Measurements from ENCODE around the gene DAAM1.
A peak's percentile ranks its signal among the peaks of the same experiment; 100 is the strongest.

Gene DAAM1

GRCh38 chr14:59316151-59316830 lies 127.8 kb downstream of the DAAM1 start:
- Histone ChIP-seq H3K4me1 (ENCODE audit: control insufficient read depth in 2 of 2, insufficient read depth in 2 of 2, low read length in 2 of 2) (peaks cover 0 to 3% of the 10 kb centered on the region in 2 donors), H3K36me3 (ENCODE audit: control insufficient read depth in 2 of 2, insufficient read depth in 2 of 2, low read length in 2 of 2) (no peaks in the 10 kb centered on the region)

GRCh38 chr14:59317346-59317745 lies 128.9 kb downstream of the DAAM1 start:
- no peaks in the 10 kb centered on the region for H3K27me3 ChIP-seq (ENCODE audit: control insufficient read depth in 2 of 2, insufficient read depth in 2 of 2, low read length in 2 of 2)
- no peak overlapping the region for H3K9ac ChIP-seq (ENCODE audit: low read depth in 1 of 2, low read length in 2 of 2)
- H3K4me3 ChIP-seq (ENCODE audit: low read length in 2 of 2) = no peak overlapping the region
- no peaks in the 10 kb centered on the region for H3K36me3 ChIP-seq (ENCODE audit: control insufficient read depth in 2 of 2, insufficient read depth in 2 of 2, low read length in 2 of 2)
- no peaks in the 10 kb centered on the region for H3K9me3 ChIP-seq (ENCODE audit: control insufficient read depth in 2 of 2, low read length in 2 of 2)
- no peak overlapping the region for H3K27ac ChIP-seq (ENCODE audit: low read depth in 2 of 2, low read length in 2 of 2)
- H3K4me1 ChIP-seq (ENCODE audit: control insufficient read depth in 2 of 2, insufficient read depth in 2 of 2, low read length in 2 of 2) = peaks cover 0 to 3% of the 10 kb centered on the region in 2 donors

More at GRCh38 chr14:59316151-59316830, 127.8 kb downstream of the DAAM1 start:
- Histone ChIP-seq H3K4me3 (ENCODE audit: low read length in 2 of 2) (no peak overlapping the region), H3K9ac (ENCODE audit: low read depth in 1 of 2, low read length in 2 of 2) (no peak overlapping the region), H3K9me3 (ENCODE audit: control insufficient read depth in 2 of 2, low read length in 2 of 2) (no peaks in the 10 kb centered on the region), H3K27ac (ENCODE audit: low read depth in 2 of 2, low read length in 2 of 2) (no peak overlapping the region), H3K27me3 (ENCODE audit: control insufficient read depth in 2 of 2, insufficient read depth in 2 of 2, low read length in 2 of 2) (no peaks in the 10 kb centered on the region)

- Histone ChIP-seq H3K4me3 (ENCODE audit: low read length in 2 of 2) (no peak overlapping the region), H3K9me3 (ENCODE audit: control insufficient read depth in 2 of 2, low read length in 2 of 2) (no peaks in the 10 kb centered on the region), H3K36me3 (ENCODE audit: control insufficient read depth in 2 of 2, insufficient read depth in 2 of 2, low read length in 2 of 2) (no peaks in the 10 kb centered on the region), H3K27me3 (ENCODE audit: control insufficient read depth in 2 of 2, insufficient read depth in 2 of 2, low read length in 2 of 2) (no peaks in the 10 kb centered on the region), H3K9ac (ENCODE audit: low read depth in 1 of 2, low read length in 2 of 2) (no peak overlapping the region), H3K4me1 (ENCODE audit: control insufficient read depth in 2 of 2, insufficient read depth in 2 of 2, low read length in 2 of 2) (peaks cover 0 to 3% of the 10 kb centered on the region in 2 donors), H3K27ac (ENCODE audit: low read depth in 2 of 2, low read length in 2 of 2) (no peak overlapping the region)
Observed at GRCh38 chr14:59317798-59318505, 129.5 kb downstream of the DAAM1 start.

DNA sequence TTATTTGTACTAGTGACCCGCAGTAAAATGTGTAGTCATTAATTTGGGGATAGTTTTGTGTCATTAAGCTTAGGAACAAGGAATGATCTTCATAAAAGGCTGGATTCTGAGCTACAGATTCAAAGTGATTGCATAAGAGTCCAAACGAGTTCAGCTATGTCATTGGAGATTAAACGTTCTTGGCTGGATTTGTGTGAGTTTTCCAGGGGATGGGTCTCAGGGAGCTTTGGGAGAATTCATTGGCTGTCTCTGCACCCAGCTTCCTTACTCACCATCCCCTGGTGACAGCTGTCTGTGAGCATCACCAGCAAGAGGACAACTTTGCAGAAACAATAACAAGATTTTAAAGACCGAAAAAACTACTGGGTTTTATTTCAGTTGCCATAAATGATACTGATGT lies 130.4 kb downstream of the DAAM1 start:
- H3K27ac ChIP-seq (ENCODE audit: low read depth in 2 of 2, low read length in 2 of 2) = no peak overlapping the region
- H3K9me3 ChIP-seq (ENCODE audit: control insufficient read depth in 2 of 2, low read length in 2 of 2) = no peaks in the 10 kb centered on the region
- peaks cover 0 to 3% of the 10 kb centered on the region in 2 donors for H3K4me1 ChIP-seq (ENCODE audit: control insufficient read depth in 2 of 2, insufficient read depth in 2 of 2, low read length in 2 of 2)
- no peak overlapping the region for H3K4me3 ChIP-seq (ENCODE audit: low read length in 2 of 2)
- no peaks in the 10 kb centered on the region for H3K27me3 ChIP-seq (ENCODE audit: control insufficient read depth in 2 of 2, insufficient read depth in 2 of 2, low read length in 2 of 2)
- no peaks in the 10 kb centered on the region for H3K36me3 ChIP-seq (ENCODE audit: control insufficient read depth in 2 of 2, insufficient read depth in 2 of 2, low read length in 2 of 2)
- no peak overlapping the region for H3K9ac ChIP-seq (ENCODE audit: low read depth in 1 of 2, low read length in 2 of 2)

- H3K27ac ChIP-seq (ENCODE audit: low read depth in 2 of 2, low read length in 2 of 2) = no peak overlapping the region
- H3K4me3 ChIP-seq (ENCODE audit: low read length in 2 of 2) = no peak overlapping the region
- no peaks in the 10 kb centered on the region for H3K9me3 ChIP-seq (ENCODE audit: control insufficient read depth in 2 of 2, low read length in 2 of 2)
- H3K4me1 ChIP-seq (ENCODE audit: control insufficient read depth in 2 of 2, insufficient read depth in 2 of 2, low read length in 2 of 2) = no peaks in the 10 kb centered on the region
- H3K9ac ChIP-seq (ENCODE audit: low read depth in 1 of 2, low read length in 2 of 2) = no peak overlapping the region
- no peaks in the 10 kb centered on the region for H3K27me3 ChIP-seq (ENCODE audit: control insufficient read depth in 2 of 2, insufficient read depth in 2 of 2, low read length in 2 of 2)
- peaks cover 0 to 3% of the 10 kb centered on the region in 2 donors for H3K36me3 ChIP-seq (ENCODE audit: control insufficient read depth in 2 of 2, insufficient read depth in 2 of 2, low read length in 2 of 2)
Observed at GRCh38 chr14:59320361-59320760, 131.9 kb downstream of the DAAM1 start.

DNA sequence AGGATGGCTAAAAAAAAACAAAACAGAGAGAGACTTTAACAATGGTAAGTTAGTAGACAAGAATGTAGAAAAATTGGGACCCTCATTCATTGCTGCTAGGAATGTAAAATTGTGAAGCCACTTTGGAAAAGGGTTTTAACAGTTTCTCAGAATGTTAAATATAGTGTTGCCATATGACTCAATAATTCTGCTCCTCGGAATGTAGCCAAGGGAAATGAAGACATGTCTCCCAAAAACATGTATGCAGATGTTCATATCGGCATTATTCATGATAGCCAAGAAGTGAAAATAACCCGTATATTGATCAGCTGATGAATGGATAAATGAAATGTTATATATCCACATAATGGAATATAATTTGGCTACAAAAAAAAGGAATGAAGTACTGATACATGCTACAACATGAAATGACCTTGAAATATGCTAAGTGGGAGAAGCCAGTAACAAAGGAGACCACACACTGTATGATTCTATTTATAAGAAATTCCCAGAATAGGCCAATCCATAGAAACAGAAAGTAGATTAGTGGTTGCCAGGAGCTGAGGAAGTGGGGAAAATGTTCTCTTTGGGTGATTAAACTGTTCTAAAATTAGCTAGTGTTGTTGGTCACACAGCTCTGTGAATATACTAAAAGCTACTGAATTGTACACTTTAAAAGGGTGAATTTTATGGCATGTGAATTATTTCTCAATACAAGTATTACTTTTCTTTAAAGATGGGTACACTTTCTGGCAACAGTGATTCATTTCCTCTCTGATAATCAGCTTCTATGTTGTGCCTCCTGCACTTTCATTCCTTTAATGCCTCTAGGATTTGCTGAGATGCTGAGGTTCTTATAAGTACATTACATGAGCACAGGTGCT lies 132.5 kb downstream of the DAAM1 start:
- Histone ChIP-seq H3K9me3 (ENCODE audit: control insufficient read depth in 2 of 2, low read length in 2 of 2) (no peaks in the 10 kb centered on the region), H3K4me3 (ENCODE audit: low read length in 2 of 2) (no peak overlapping the region), H3K27ac (ENCODE audit: low read depth in 2 of 2, low read length in 2 of 2) (peak overlapping the region; percentile 7 to 76), H3K4me1 (ENCODE audit: control insufficient read depth in 2 of 2, insufficient read depth in 2 of 2, low read length in 2 of 2) (no peaks in the 10 kb centered on the region), H3K27me3 (ENCODE audit: control insufficient read depth in 2 of 2, insufficient read depth in 2 of 2, low read length in 2 of 2) (no peaks in the 10 kb centered on the region), H3K36me3 (ENCODE audit: control insufficient read depth in 2 of 2, insufficient read depth in 2 of 2, low read length in 2 of 2) (peaks cover 5 to 8% of the 10 kb centered on the region in 2 donors), H3K9ac (ENCODE audit: low read depth in 1 of 2, low read length in 2 of 2) (no peak overlapping the region)

DNA sequence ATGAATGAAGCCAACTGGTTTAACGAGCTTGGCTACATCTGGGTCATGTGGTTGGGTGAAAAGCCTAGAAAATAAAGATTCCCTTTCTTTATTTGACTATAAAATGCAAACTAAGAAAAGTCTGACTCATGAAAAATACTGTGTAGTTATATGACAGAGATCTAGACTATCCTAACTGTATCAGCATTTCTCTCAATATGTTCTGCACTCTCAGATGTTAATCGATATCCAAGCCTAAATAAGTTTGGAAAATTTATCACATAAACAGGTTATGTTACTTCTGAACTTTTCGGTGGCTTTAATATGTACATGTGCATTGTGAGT lies 133.1 kb downstream of the DAAM1 start:
- H3K4me3 ChIP-seq (ENCODE audit: low read length in 2 of 2) = no peak overlapping the region
- H3K4me1 ChIP-seq (ENCODE audit: control insufficient read depth in 2 of 2, insufficient read depth in 2 of 2, low read length in 2 of 2) = no peaks in the 10 kb centered on the region

DNA sequence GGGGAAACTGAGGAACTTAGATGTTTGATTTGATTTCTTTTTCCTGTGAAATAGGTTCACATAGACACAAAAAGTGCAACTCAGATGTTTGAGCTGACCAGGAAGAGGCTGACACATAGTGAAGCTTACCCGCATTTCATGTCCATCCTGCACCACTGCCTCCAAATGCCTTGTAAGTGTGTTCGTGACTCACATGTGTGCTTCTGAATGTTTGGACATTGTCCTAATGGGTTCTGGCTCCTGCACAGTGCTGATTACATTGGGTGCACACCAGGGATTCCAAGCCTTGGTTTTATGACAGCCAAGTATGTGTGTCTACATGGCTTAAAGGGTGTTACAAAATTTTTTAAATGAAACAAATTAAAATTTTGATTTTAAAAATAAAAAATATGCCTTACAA lies 137.4 kb downstream of the DAAM1 start:
- no peak overlapping the region for H3K4me3 ChIP-seq (ENCODE audit: low read length in 2 of 2)
- no peaks in the 10 kb centered on the region for H3K4me1 ChIP-seq (ENCODE audit: control insufficient read depth in 2 of 2, insufficient read depth in 2 of 2, low read length in 2 of 2)
- no peak overlapping the region for H3K27ac ChIP-seq (ENCODE audit: low read depth in 2 of 2, low read length in 2 of 2)
- no peaks in the 10 kb centered on the region for H3K9me3 ChIP-seq (ENCODE audit: control insufficient read depth in 2 of 2, low read length in 2 of 2)
- peaks cover 20 to 25% of the 10 kb centered on the region in 2 donors for H3K36me3 ChIP-seq (ENCODE audit: control insufficient read depth in 2 of 2, insufficient read depth in 2 of 2, low read length in 2 of 2)
- no peaks in the 10 kb centered on the region for H3K27me3 ChIP-seq (ENCODE audit: control insufficient read depth in 2 of 2, insufficient read depth in 2 of 2, low read length in 2 of 2)
- no peak overlapping the region for H3K9ac ChIP-seq (ENCODE audit: low read depth in 1 of 2, low read length in 2 of 2)

More for the DNA sequence above, 133.1 kb downstream of the DAAM1 start:
- H3K9me3 ChIP-seq (ENCODE audit: control insufficient read depth in 2 of 2, low read length in 2 of 2) = no peaks in the 10 kb centered on the region
- no peaks in the 10 kb centered on the region for H3K27me3 ChIP-seq (ENCODE audit: control insufficient read depth in 2 of 2, insufficient read depth in 2 of 2, low read length in 2 of 2)
- H3K9ac ChIP-seq (ENCODE audit: low read depth in 1 of 2, low read length in 2 of 2) = no peak overlapping the region
- H3K36me3 ChIP-seq (ENCODE audit: control insufficient read depth in 2 of 2, insufficient read depth in 2 of 2, low read length in 2 of 2) = peaks cover 11 to 14% of the 10 kb centered on the region in 2 donors
- H3K27ac ChIP-seq (ENCODE audit: low read depth in 2 of 2, low read length in 2 of 2) = peak overlapping the region; percentile 7 to 76

- Histone ChIP-seq H3K36me3 (ENCODE audit: control insufficient read depth in 2 of 2, insufficient read depth in 2 of 2, low read length in 2 of 2) (peaks cover 24 to 30% of the 10 kb centered on the region in 2 donors), H3K9ac (ENCODE audit: low read depth in 1 of 2, low read length in 2 of 2) (no peak overlapping the region), H3K27me3 (ENCODE audit: control insufficient read depth in 2 of 2, insufficient read depth in 2 of 2, low read length in 2 of 2) (no peaks in the 10 kb centered on the region), H3K4me1 (ENCODE audit: control insufficient read depth in 2 of 2, insufficient read depth in 2 of 2, low read length in 2 of 2) (peaks cover 0 to 4% of the 10 kb centered on the region in 2 donors), H3K4me3 (ENCODE audit: low read length in 2 of 2) (no peak overlapping the region), H3K9me3 (ENCODE audit: control insufficient read depth in 2 of 2, low read length in 2 of 2) (no peaks in the 10 kb centered on the region), H3K27ac (ENCODE audit: low read depth in 2 of 2, low read length in 2 of 2) (no peak overlapping the region)
Observed at GRCh38 chr14:59328454-59328853, 140.0 kb downstream of the DAAM1 start.

DNA sequence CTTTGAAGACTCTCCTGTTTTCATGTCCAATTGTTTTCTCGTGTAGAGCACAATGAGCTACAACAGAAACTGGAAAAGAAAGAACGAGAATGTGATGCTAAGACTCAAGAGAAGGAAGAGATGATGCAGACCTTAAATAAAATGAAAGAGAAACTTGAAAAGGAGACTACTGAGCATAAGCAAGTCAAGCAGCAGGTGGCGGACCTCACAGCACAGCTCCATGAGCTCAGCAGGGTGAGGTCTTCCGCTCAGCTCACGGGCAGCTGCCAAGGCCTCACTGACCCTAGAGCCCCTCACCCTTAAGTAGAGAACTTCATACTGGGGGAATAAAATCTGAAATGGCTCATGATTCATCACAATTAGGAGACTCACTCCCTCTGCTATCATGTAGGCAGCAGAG lies 142.0 kb downstream of the DAAM1 start:
- H3K4me3 ChIP-seq (ENCODE audit: low read length in 2 of 2) = no peak overlapping the region
- H3K27ac ChIP-seq (ENCODE audit: low read depth in 2 of 2, low read length in 2 of 2) = peak overlapping the region in 1 of 2 donors; percentile 33
- H3K36me3 ChIP-seq (ENCODE audit: control insufficient read depth in 2 of 2, insufficient read depth in 2 of 2, low read length in 2 of 2) = peaks cover 21 to 30% of the 10 kb centered on the region in 2 donors
- H3K9me3 ChIP-seq (ENCODE audit: control insufficient read depth in 2 of 2, low read length in 2 of 2) = no peaks in the 10 kb centered on the region
- H3K4me1 ChIP-seq (ENCODE audit: control insufficient read depth in 2 of 2, insufficient read depth in 2 of 2, low read length in 2 of 2) = peaks cover 0 to 5% of the 10 kb centered on the region in 2 donors
- H3K27me3 ChIP-seq (ENCODE audit: control insufficient read depth in 2 of 2, insufficient read depth in 2 of 2, low read length in 2 of 2) = no peaks in the 10 kb centered on the region
- no peak overlapping the region for H3K9ac ChIP-seq (ENCODE audit: low read depth in 1 of 2, low read length in 2 of 2)

Data from mucosa of rectum (tissue), 2 donors.